Left ventricle myocardium superior (tissue), 1 donor: Measurements from ENCODE around the gene CDC42EP3. TPM values are rescaled to one million over a fixed set of nuclear protein-coding genes. Genes with fewer than 3 reads are reported as not detected.
A peak's percentile ranks its signal among the peaks of the same experiment; 100 is the strongest.

Experiments used
- ATAC-seq: fragments of 200-7000 bp; cut with Tn5 transposase; one replicate; pipeline ENCODE4 v1.9.1; 2020; ENCODE audit warnings: mild to moderate bottlenecking, moderate library complexity
- DNase-seq: peaks from one replicate; pipeline ENCODE4 v3.0.0-alpha.2; 2020
- intact Hi-C: fragments of 100-400 bp; cut with micrococcal nuclease; formaldehyde crosslinking; loops from one replicate; pipeline ENCODE4 v1.11.0; 2022
- long read RNA-seq: library from polyadenylated mRNA; unstranded; transcript quantifications from one replicate; pipeline ENCODE4 v2.0.0, GENCODE V29; 2021
- total RNA-seq: library from RNA; stranded (reverse); fragmentation: NEBNext Ultra II Directional; extraction: Animal tissue kit (Norgen Biotek cat#: 25700); gene quantifications from one replicate; pipeline ENCODE4 v1.2.1, GENCODE V29; 2021
- donor health status: DM: no; HTN: yes; CAD: no; lungs with severe emphysema.

Gene CDC42EP3, protein sequence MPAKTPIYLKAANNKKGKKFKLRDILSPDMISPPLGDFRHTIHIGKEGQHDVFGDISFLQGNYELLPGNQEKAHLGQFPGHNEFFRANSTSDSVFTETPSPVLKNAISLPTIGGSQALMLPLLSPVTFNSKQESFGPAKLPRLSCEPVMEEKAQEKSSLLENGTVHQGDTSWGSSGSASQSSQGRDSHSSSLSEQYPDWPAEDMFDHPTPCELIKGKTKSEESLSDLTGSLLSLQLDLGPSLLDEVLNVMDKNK
- 89.5 TPM for total RNA-seq
- long read RNA-seq, full-length matches to known transcripts = 54 of 120 reads
- long read RNA-seq, partial matches to known transcripts = 0 of 120 reads
- long read RNA-seq, other reads (novel, unspliced or antisense) = 66 of 120 reads

DNA sequence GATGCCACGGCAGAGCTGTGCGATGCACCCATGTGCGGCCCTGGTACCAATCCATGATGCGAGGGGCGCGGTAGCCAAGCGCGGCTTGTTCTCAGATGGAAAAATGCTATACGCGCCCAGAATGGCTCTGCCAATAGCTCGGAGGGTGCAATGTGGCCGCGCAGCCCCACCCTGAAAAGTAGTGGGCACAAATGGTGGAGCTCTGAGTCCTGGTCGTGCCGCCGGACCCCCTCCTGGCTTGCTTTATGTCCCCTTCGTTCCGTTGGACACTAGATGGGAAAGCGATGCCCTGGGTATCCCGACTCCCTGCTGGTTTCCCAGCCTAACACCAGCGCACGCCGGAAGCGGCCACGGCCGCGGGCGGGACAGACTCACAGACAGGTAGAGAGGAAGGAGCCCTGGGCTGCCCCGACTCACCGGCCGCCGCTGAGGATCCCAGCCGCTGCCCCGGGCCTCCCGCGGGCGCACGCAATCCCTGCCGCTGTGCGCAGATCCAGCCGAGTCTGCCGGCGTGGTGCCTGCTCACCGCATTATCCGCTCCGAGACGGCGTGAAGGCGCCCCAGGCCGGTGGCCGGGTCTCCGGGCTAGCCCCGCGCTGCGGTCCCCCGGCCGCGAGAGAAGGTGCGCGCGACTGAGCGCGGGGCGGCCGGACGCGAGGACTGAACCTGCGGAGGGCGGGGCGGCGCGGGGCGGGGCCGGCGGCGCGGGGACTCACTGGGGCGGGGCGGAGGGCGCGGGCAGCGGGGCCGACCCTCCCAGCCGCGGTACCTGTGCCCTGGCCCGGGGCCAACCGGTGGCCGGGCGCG, at the start of gene CDC42EP3:
TSS of gene CDC42EP3 (minus strand) at position 634 of the 807 bp plus-strand sequence. CDS start 25,055 bp downstream, outside the sequence.
- intact Hi-C loops = no loop called here
- ATAC-seq = peak; percentile 87

DNA sequence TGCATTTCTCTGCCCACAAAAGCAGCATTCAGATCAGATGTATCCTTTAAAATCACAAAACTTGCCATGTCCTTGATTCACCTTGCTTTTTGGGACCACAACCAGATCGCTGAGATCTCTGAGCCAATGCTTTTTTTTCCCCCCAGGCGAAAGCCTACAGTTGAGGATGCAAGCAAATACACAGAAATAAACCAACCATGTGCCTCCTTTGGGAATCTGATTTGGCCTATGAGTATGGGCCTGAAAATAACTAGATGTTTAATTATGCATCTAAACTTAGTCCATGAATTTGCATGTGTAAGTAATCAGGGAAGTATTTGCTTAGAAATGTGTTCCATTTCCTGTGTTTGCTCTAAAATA, 49.7 kb upstream of the CDC42EP3 start:
- no peak for ATAC-seq
- no peak for DNase-seq
- intact Hi-C loops = no loop called here

More for the DNA sequence above, at the start of gene CDC42EP3:
- DNase-seq = peak; percentile 84

DNA sequence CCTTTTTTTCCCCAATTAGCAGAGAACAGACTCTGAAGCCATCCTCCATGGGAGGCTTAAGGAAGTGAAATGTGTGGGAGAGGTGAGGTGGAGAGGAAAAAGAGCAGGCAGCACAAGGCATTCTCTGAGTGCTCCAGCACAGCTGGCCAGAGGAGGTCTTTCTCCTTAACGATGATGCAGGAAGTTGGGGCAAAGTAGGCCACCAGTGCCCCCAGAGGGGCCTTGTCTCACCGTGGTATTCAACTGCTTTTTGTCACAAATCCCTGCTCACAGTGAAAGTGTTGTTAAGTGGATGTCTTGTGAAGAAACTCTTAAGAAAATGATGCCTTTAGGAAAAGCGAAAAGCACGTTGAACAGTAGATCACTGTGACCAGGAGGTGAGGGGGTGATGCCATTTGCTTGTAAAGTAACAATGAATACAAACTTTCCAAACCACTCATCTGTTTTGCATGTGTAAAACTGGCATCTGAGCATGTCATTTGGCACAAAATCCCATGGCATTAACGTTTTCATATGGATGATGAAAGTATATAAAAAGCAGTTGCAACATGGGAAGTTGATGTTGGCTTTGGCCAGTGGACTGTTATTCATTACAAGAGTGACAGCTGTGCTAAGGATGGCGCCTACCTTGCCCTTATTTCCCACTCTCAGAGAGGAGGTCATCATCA, 49.2 kb upstream of the CDC42EP3 start:
- DNase-seq (no peak), ATAC-seq (no peak)
- intact Hi-C loops = no loop called here

DNA sequence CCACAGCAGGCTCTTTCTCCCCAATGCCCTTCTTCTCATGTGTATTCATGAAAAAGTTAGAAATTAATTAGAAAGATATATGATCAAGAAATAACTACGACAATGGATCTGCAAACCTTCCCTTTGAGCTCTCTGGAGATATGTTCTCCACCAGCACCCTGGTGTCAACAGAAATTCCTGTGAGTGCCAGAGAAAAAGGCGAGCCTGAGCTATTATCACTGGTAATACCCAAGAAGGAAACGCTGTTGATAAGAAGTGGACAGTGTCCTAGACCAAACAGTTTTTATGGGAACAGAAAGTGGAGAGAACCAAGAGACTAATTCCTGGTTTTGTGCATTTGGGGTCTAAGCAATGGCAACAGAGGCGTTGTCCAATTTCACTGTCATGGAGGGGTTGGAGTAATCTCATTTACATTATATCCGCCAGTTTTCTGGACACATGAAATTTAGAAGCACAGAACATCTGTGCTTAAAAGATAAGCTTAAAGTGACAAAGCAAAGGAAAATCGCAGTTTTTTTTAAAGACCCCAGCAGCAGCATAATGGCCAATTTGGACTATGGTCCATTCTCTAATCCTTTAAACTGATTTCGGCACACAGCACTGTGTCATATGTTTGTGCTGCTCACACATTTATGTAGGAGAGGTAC, 47.2 kb upstream of the CDC42EP3 start:
- intact Hi-C loops = no loop called here
- ATAC-seq (no peak), DNase-seq (no peak)

DNA sequence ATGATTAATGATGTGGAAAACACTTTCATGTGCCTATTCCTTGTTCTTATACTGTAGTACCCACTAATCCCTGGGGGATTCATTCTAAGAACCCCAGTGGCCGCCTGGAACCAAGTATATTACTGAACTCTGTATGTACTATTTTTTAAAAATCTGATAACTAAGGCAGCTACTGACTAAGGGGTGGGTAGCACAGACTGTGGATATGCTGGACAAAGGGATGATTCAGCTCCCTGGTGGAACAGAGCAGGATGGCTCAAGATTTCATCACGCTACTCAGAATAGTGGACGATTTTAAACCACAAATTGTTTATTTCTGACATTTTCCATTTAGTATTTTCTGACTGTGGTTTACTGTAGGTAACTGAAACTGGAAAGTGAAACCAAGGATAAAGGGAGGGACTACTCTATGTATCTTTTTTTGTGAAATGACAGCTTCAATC, 41.8 kb upstream of the CDC42EP3 start:
- DNase-seq (no peak), ATAC-seq (no peak)
- intact Hi-C loops = no loop called here

DNA sequence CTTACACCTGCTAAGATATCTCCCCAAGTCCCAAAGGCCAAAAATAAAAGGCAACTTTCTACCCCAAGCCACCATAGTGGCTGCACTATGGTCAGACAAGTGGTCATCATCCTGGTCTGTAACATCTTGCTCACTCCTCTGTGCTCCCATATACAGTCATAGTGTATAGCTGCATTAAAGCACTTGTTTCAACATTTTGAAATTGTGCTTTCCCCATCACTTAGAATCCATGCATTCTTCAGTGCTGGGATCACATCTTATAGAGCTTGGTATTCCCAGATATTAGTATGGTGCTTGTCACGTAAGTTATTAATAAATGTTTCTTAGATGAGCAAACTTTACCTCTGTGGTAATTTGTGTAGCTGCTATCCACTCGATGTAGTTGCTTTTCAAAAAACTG, 40.4 kb upstream of the CDC42EP3 start:
- intact Hi-C loops = no loop called here
- no peak for DNase-seq
- no peak for ATAC-seq

DNA sequence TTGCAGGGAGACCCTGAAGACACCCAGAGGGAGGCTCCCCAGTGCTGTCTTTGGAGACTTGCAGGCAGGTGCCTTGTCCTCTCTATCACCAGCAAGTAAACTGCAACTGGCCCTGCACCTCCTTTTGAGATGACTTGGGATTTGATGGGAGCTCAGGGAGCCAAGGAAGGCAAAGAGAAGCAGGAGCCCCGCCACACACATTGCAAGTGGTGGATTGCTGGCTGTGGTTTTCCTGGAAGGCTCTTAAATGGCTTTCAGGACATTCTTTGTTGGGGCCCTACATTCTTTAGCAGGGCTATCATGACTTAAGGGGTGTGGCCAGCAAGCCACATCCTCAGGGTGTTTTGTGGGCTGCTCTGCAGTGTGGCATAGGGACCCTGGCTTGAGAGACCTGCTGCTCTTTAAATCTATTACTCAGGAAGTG, 39.9 kb upstream of the CDC42EP3 start:
- DNase-seq (no peak), ATAC-seq (no peak)
- intact Hi-C loops = no loop called here

DNA sequence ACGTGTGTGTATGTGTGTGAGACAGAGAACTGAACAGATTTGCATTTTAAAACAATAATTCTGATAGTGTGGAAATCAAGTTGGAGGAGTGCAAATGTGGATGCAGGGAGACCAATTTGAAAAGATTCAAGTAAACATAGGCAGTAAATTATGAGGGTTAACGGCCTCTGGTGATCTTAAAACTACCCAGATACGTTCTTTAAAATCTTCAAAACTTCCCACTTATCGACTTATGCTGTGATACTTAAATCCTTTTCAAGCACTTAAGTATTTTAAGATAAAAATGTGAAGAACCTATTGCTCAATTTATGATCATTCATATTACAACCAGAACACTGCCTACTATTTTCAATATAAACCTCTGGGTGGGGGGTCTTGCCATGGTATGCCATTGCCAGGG, 37.7 kb upstream of the CDC42EP3 start:
- intact Hi-C loops = no loop called here
- no peak for DNase-seq
- no peak for ATAC-seq

DNA sequence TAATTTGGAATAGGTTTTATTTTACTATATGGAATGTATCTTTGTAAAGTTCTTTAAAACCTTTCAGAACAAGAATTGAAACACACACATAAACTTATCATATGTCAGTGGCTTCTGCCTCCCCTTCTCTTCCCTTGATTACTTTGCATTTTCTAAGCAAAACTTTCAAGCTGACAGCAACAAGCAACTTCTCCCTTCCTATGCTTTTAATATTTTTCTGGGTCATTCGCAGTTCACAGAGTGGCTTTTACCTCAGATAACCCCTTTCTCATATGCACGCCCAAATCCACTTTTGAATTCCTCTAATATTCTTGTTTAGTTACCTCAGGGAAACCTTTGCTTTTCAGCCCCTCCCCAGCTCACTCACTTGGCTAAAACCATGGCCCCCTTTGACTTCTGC, 36.7 kb upstream of the CDC42EP3 start:
- ATAC-seq (no peak), DNase-seq (no peak)
- intact Hi-C loops = no loop called here

DNA sequence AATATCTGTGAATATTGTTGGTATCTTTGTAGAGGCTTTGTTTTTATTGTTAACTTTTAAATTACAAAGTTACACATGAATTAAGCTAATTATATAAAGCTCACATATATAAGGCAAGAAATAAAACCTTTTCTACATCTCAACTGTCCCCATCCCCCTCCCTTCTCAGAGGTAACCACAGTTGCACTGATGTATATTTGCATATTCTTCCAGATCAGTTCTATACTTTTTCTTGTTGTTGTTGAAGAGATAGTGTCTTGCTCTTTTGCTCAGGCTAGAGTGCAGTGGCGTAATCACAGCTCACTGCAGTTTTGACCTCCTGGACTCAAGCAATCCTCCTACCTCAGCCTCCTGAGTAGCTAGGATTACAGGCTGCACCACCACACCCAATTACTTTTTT, 36.0 kb upstream of the CDC42EP3 start:
- ATAC-seq (no peak), DNase-seq (no peak)

DNA sequence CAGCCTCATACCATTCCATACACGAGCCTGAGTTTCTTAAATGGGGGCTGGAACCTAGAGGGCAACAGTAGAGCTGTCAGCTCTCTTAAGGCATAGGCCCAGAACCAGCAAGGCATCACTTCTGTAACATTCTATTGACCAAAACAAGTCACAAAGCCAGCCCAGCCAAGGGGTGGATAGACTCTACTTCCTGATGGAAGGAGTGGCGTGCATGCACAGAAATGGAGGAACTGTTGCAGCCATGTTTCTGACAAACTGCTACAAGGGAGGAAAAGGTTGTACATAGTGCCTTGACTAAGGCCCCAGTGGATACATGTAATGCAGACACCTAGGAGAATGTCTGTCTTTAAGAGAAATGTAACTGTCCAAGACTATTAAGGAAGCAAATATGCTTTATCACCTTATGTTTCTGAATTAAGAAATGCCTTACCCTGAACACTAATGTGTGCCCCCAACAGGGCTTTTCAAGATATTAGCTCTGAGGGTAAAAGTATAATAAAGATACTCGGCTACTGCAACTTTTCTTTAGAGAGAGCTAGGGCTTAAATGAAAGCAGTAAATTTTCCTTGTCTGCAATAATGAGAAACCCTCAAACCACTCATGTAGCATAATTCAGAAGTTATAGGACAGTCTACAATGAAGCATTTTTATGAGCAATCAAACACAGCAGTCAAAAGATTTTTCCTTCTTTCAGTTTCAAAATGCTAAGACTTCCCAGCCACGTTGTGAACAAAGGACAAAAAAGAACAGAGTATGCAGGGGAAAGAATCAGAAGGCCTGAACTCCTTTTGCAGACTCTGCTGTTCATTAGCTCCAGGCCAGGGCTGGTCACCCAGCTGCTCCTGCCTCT, 35.1 kb upstream of the CDC42EP3 start:
- DNase-seq = no peak
- no peak for ATAC-seq
- intact Hi-C loops = no loop called here

More for the DNA sequence above, 36.0 kb upstream of the CDC42EP3 start:
- intact Hi-C loops = no loop called here

DNA sequence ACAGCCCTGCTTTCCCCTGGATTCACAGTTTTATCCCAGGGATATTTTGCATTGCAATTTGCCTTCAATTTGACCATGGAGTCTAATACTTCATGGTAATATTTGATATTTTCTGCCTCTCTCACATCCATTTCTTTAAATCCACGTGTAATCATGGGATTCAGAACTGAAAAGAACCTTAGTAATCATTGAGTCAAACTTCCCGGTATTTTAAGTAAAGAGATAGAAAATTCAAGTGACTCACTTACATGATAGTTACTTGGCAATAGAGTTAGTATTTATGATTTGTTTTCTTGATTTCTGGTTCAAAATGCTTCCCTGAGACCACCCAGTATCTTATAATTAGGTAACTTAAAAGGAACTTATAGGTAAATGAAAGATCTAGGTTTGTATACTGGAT, 33.7 kb upstream of the CDC42EP3 start:
- ATAC-seq (no peak), DNase-seq (no peak)
- intact Hi-C loops = no loop called here

DNA sequence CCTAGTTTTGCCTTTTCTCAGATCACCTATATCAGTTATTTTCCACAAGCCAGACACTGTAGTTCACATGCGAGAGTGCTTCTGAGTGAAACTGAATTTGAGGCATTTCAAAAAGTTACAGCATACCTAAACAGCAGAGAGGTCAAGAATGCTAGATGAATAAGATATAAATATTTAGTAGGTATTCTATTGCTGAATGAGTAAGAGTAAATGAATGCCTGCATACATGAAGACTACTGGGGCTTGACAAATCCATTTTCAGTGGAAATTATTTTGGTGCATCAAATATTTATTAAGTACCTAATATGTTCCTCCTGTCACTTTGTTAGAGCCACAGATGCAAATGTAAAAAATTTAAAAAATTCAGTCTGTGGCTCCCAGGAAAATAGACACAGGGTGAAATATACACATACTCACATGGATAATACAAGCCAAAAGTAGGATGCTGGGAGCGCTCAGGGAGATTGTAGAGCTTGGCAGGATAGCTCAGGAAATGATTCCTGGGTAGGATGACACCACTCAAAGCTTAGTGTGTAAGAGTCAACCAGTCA, 27.6 kb upstream of the CDC42EP3 start:
- DNase-seq (no peak), ATAC-seq (no peak)
- intact Hi-C loops = no loop called here

DNA sequence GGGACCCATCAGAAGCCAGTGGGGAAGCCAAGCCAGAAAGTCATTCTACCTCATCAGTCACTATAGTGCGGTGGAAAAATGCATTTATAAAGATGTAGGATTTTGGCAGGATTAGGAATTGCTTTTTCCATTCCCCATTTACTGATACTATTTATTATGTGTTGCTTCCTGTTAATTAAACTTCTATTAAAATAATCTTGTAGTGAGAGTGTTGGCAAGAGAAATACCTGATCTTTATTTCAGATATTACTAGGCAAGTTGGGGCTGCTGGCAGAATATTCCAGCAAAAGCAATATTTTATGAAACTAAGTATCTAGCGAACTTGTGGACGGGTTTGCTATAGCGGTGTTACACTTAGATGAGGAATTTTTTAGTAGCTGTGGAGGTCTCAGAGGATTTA, 23.9 kb upstream of the CDC42EP3 start:
- intact Hi-C loops = no loop called here
- DNase-seq (no peak), ATAC-seq (no peak)

DNA sequence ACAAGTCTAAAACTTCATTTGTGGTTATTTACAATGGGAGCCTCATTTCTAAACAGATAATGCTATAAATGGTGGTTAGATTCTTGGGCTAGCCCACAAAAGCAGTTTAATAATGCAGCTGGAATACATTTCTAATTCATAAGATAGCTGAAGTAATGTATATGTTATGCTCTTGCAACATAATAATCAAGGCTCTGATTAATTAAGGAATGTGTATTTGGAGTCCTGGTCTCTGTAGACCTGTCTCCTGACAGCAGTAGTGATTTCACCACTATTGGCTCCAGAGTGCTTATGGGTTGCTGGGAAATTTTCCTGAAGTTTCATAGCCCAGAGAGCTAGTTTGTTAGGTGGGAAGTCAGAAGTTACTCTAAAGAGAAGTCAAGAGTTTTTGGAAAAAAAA, 21.3 kb upstream of the CDC42EP3 start:
- intact Hi-C loops = no loop called here
- ATAC-seq (no peak), DNase-seq (no peak)

DNA sequence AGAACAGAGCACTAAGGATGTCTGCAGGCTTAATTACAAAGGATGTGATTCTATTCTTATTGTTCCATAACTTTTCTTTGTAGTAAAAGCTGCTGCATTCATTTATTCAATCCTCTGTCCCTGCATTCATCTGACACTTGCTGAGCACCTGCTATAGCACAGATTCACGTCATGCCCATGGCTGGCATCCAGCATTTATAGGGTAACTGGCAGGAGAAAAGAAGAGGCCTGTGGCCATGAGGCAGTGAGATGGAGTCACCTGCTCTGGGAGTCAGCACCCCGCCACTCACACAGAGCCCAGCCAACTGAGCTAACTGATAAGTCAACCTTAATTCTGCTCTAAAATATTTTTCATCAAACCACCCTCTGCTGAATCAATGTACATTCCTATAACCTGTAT, 18.3 kb upstream of the CDC42EP3 start:
- intact Hi-C loops = no loop called here
- DNase-seq (peak; percentile 33), ATAC-seq (peak; percentile 78)

DNA sequence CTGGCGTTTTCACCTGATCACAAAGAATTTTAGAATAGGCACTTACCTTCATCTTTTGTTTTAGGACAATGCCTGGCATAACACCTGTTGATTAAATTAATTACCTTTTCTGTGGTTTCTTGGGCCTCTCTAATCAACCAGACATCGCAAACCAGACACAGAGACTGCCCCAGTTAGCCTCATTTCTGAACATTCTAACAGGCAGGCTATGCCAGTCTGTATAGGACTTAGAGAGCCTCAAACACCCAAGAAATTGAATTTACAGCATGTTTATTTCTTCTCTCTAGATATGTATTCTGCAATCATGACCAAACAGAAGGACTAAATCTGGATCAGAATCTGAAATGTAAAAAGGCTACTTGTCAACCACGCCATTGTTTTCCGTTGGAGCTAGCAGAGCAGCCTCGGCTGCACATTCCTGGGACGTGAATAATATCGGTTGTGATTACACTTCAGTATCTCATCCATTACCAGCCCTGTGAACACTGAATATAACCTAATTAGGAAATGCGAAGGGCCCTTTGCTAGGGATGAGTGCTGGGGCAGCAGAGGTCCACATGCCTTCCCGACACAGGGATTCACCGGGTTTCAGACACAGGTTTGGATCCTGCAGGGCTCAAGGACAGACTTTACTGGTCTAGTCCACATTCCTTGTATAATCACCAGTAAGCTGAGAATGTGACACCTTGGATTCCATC, 17.5 kb upstream of the CDC42EP3 start:
- DNase-seq (no peak), ATAC-seq (peak; percentile 68)
- intact Hi-C loops = no loop called here
